Activated T-helper 1 cell treated with anti-CD3 and anti-CD28 coated beads, Interleukin-12 subunit alpha, Interleukin-12 subunit beta, Interleukin-2, Interleukin-4 antibody, amounts not matched to agents 30 ng/mL and 10 ng/mL and 1 ng/mL, durations not matched to agents 14 hours and 24 hours and 36 hours (primary cell): Measurements from ENCODE around the gene MTA1. TPM values are rescaled to one million over a fixed set of nuclear protein-coding genes. Genes with fewer than 3 reads are reported as not detected.

Experiments used
- DNase-seq: peaks from one replicate; pipeline ENCODE4 v3.0.0; 2021; ENCODE audit warnings: low spot score
- H3K27ac Mint-ChIP-seq: one replicate; pipeline ENCODE4 v1.8.0; 2021; ENCODE audit warnings: mild to moderate bottlenecking, mixed read lengths
- H3K27me3 Mint-ChIP-seq: one replicate; pipeline ENCODE4 v1.8.0; 2022; ENCODE audit warnings: mild to moderate bottlenecking, moderate library complexity, mixed read lengths; ENCODE audit not compliant: insufficient read depth
- H3K36me3 Mint-ChIP-seq: one replicate; pipeline ENCODE4 v1.8.0; 2021; ENCODE audit warnings: low read depth, mixed read lengths
- H3K4me1 Mint-ChIP-seq: one replicate; pipeline ENCODE4 v1.8.0; 2021; ENCODE audit warnings: low read depth, mixed read lengths
- H3K4me3 Mint-ChIP-seq: one replicate; pipeline ENCODE4 v1.8.0; 2021; ENCODE audit warnings: mild to moderate bottlenecking, moderate library complexity, mixed read lengths
- H3K9me3 Mint-ChIP-seq: one replicate; pipeline ENCODE4 v1.8.0; 2021; ENCODE audit warnings: mixed read lengths
- intact Hi-C: fragments of 100-400 bp; cut with micrococcal nuclease; formaldehyde crosslinking; loops from one replicate; pipeline ENCODE4 v1.15.1; 2024
- total RNA-seq: library from RNA; stranded (reverse); gene quantifications from 2 replicates; pipeline ENCODE4 v1.2.3, GENCODE V29; 2022

MTA1 gene
- total RNA-seq, 1 donor from 2014 or later: 173 TPM

DNA sequence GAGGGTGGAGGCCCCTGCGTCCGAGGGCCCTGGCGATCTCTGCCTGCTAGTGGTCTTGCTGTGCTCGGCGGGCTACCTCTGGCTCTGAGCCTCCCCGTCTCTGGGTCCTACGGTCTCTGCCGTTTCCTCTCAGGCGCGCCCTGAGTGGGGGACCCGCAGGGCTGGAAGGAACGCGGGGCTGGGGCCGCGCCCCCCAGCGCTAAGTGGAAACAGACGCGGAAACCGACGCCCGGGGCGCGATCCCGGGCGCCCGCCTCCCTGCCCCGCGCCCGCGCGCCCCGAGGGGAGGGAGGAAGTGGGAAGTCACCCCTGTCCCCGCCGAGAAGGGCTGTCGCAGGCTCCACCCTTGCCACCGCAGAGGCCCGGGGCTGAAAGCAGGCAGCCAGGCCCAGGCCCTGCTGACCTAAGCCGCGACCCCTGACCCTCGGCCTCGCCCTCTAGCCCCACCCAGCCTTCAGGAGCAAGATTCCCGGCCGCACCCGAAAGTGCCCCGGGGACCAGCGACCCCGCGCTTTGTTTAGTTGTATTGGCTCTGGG lies 67.9 kb downstream of the MTA1 start:
- peaks cover 23% of the 10 kb centered on the region for H3K4me1 Mint-ChIP-seq
- H3K36me3 Mint-ChIP-seq: no peaks in the 10 kb centered on the region
- peak overlapping the region; percentile 88 for H3K27ac Mint-ChIP-seq
- DNase-seq: peak; percentile 71
- no peaks in the 10 kb centered on the region for H3K27me3 Mint-ChIP-seq
- H3K9me3 Mint-ChIP-seq: no peaks in the 10 kb centered on the region
- peak overlapping the region; percentile 85 for H3K4me3 Mint-ChIP-seq
- intact Hi-C loops: loop anchor here (10.0 kb wide), 1 partner anchor 243 kb away; the partner anchor contains the start of gene BTBD6

DNA sequence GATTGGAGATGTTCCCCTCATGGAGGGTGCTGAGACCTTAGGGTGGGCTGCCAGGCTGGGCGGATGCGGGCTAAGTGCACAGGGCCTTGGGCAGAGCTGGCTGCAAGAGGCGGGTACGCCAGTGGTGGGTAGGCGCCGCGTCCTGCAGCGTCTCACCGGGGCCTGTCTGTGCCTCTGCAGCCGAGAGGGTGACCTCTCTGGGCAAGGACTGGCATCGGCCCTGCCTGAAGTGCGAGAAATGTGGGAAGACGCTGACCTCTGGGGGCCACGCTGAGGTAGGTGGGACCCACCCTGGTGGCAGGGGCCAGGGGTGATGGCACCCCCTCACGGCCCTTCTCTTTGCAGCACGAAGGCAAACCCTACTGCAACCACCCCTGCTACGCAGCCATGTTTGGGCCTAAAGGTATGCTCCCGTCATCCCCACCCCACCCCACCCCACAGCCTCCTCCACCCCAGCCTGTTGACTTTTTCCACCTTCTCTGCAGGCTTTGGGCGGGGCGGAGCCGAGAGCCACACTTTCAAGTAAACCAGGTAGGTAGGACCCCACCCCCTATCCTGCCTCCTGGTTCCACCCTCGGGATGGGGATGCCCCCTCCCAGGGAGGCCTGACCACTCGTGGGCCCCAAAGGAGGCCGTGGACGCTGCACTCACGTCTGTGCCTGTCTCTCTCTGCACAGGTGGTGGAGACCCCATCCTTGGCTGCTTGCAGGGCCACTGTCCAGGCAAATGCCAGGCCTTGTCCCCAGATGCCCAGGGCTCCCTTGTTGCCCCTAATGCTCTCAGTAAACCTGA lies 68.6 kb downstream of the MTA1 start:
- no peaks in the 10 kb centered on the region for H3K27me3 Mint-ChIP-seq
- no peak for DNase-seq
- peak overlapping the region; percentile 85 for H3K4me3 Mint-ChIP-seq
- H3K36me3 Mint-ChIP-seq: no peaks in the 10 kb centered on the region
- intact Hi-C loops: loop anchor here (10.0 kb wide), 1 partner anchor 243 kb away; the partner anchor contains the start of gene BTBD6
- peak overlapping the region; percentile 88 for H3K27ac Mint-ChIP-seq
- peaks cover 23% of the 10 kb centered on the region for H3K4me1 Mint-ChIP-seq
- no peaks in the 10 kb centered on the region for H3K9me3 Mint-ChIP-seq

DNA sequence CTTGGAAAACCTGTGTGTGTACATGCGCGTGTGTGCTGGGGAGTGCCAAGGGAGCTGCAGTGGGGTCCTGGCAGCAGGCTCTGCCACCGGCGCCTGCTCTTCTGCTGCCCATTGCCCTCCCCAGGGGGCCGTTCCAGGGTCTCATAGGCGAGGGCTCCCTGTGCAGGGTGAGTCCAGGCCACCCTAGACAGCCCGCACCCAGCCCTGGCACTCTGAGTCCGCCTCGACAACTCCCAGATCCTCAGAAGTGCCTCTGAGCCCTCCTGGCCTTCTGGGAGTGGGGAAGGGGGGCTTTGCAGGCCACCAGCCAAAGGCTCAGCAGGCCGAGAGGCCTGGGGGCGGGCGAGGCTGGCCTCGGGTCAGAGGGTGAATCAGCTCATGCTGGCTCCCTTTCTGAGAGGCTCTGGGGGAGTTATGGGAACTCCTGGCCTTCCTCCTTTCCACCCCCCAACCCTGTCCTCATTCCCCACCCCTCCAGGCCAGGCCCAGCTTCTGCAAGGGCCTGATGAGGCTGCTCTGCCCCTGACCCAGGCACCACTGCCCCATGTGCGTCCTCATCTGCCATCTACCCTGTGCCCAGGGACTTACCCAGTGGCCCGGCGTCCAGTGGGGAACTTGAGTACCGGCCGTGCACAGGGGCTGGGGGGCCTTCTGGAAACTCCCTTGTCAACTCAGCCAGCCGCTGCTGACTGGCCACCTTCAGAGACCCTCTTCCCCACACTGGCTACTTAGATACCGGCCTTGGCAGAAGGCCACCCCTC lies 69.3 kb downstream of the MTA1 start:
- H3K27ac Mint-ChIP-seq: peak overlapping the region; percentile 95
- H3K27me3 Mint-ChIP-seq: no peaks in the 10 kb centered on the region
- peak overlapping the region; percentile 83 for H3K4me3 Mint-ChIP-seq
- no peak for DNase-seq
- H3K9me3 Mint-ChIP-seq: no peaks in the 10 kb centered on the region
- no peaks in the 10 kb centered on the region for H3K36me3 Mint-ChIP-seq
- intact Hi-C loops: loop anchor here (10.0 kb wide), 1 partner anchor 244 kb away; the partner anchor contains the start of gene BTBD6
- peaks cover 23% of the 10 kb centered on the region for H3K4me1 Mint-ChIP-seq

DNA sequence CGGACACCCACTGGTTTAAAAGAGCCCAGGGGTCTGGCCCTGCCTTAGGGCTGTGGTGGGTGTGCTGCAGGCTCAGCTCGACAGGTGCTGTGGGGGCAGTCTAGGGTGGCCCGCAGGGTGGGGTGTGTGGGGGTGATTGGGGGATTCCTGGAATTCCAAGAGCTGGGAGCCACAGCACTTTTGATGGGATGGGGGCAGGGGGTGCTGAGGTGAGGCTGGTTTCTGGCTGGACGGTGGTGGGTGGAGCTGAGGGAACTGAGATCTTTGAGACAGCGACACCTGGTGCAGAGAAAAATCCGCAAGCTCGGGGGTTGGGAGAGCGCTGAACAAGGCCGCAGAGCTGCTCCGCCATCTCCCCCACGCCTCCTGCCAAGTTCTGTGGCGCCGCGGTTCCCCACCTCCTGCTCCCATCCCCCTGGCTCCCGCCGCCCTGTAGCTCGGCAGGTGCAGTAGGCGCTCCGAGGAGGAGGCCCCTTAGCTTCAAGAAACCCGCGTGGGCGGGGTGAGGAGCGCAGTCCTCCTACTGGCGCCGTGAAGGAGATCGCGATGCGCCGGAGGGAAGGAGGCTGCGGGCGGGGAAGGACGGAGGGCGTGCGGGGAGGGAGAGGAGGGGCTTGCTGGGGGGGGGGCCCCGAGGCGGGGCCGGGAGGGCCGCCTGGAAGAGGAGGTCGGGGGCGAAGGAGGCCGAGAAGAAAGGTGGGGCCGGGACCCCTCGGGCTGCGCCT lies 70.1 kb downstream of the MTA1 start:
- intact Hi-C loops: loop anchor here (1.0 to 10.0 kb wide), 8 partner anchors 15 to 737 kb away; partner anchors contain the start of genes BRF1, BTBD6, CRIP2 and MTA1
- peak overlapping the region; percentile 95 for H3K27ac Mint-ChIP-seq
- no peaks in the 10 kb centered on the region for H3K9me3 Mint-ChIP-seq
- H3K27me3 Mint-ChIP-seq: no peaks in the 10 kb centered on the region
- peaks cover 16% of the 10 kb centered on the region for H3K4me1 Mint-ChIP-seq
- H3K36me3 Mint-ChIP-seq: no peaks in the 10 kb centered on the region
- H3K4me3 Mint-ChIP-seq: peak overlapping the region; percentile 83
- DNase-seq: peak; percentile 79

DNA sequence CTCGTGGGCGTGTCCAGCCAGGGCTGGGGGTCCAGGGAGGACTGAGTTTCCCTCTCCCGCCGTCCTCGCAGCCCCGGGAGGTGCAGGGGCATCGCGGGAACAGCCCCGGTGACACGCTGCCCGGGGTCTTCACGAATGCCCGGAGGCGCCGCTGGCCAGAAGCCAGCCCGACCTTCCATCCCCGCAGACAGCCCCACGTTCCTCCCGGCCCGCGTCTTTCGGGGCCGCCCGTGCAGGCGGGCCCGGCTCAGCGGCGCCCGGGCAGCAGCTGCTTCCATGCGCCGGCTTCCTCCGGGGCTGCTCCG lies 70.6 kb downstream of the MTA1 start:
- H3K4me1 Mint-ChIP-seq: peaks cover 14% of the 10 kb centered on the region
- peak overlapping the region; percentile 83 for H3K4me3 Mint-ChIP-seq
- H3K27ac Mint-ChIP-seq: no peak overlapping the region
- no peaks in the 10 kb centered on the region for H3K36me3 Mint-ChIP-seq
- no peaks in the 10 kb centered on the region for H3K9me3 Mint-ChIP-seq
- intact Hi-C loops: loop anchor here (1.0 to 5.0 kb wide), 7 partner anchors 15 to 738 kb away; partner anchors contain the start of genes BRF1, CRIP2 and MTA1
- no peaks in the 10 kb centered on the region for H3K27me3 Mint-ChIP-seq
- DNase-seq: no peak

DNA sequence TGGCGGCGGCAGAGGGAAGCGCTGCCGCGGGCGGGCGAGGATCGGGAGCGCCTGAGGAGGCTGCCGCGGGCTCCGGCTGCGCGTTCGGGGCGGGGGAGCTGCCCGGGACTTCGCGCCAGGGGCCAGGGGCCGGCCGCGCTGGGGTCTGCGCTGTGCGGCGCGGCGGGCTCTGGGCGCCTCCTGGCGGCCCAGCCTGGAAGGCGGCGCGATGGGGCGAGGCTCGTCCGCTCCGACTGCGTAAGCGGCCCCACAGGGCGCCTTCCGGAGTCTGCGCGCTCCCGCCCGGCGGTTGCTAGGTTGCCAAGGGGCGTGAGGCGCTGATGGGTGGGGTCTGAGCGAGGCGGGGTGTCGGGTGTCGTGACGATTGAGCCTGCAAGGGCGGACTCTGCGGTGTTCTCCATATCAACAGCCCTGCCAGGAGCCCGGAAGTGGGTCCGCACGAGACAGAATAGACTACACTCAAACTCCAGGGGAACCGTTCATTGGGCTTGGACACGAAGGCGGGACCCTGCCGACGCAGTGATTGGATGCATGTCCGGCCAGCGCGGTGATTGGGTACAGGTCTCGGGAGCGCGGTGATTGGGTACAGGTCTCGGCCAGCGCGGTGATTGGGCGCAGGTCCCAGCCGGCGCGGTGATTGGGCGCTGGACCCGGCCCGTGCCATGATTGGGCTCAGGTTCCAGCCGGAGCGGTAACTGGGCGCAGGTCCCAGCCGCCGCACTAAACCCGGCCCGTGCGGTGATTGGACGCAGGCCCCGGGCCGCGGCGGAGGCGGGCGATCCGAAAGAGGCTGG lies 71.1 kb downstream of the MTA1 start, which contains the start of gene TEDC1:
Gene TEDC1 (plus strand): TSS at position 675 of the 794 bp plus-strand sequence. CDS start 130 bp downstream, outside the sequence.
- H3K4me3 Mint-ChIP-seq: peak within 1 kb of the TSS; percentile 87
- intact Hi-C loops: loop anchor here (1.0 to 5.0 kb wide), 14 partner anchors 8 to 738 kb away; partner anchors contain the start of genes BRF1, CDCA4, CRIP2 and GPR132
- no peaks in the 10 kb centered on the region for H3K36me3 Mint-ChIP-seq

DNA sequence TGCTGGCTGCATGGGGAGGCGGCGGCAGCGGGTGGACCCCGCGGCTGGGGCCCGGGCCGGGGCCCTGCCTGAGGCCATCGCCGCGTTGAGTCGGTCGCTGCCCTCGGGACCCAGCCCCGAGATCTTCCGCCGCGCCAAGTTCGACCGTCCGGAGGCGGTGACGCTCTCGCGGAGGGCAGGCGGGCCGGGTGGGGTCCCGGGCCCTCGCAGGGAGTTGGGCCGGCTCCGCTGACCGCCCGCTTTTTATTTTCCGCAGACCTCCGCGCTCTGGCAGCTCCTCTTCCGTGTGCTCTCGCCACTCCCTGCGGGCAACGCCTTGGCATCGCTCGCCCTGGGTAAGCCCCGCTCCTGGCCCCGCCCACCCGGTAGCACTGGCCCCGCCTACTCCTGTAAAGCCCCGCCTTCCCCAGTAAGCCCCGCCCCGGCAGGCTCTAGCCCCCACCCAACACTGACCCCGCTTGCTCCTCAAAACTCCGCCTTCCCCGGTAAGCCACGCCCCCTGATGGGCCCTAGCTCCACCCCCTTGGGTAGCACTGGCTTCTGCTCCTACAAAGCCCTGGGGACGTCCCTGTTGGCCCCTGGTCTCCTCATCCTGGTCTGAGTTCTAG lies 71.8 kb downstream of the MTA1 start:
- Mint-ChIP-seq H3K27me3 (no peaks in the 10 kb centered on the region), H3K9me3 (no peaks in the 10 kb centered on the region), H3K4me1 (peaks cover 8% of the 10 kb centered on the region), H3K27ac (peak overlapping the region; percentile 90), H3K36me3 (no peaks in the 10 kb centered on the region), H3K4me3 (peak overlapping the region; percentile 87)
- intact Hi-C loops: loop anchor here (1.0 to 5.0 kb wide), 9 partner anchors 9 to 558 kb away; partner anchors contain the start of genes CDCA4, CRIP2, GPR132 and TEX22
- peak; percentile 84 for DNase-seq

More for the DNA sequence above, 71.1 kb downstream of the MTA1 start, which contains the start of gene TEDC1:
- no peaks in the 10 kb centered on the region for H3K27me3 Mint-ChIP-seq
- no peaks in the 10 kb centered on the region for H3K9me3 Mint-ChIP-seq
- peaks cover 10% of the 10 kb centered on the region for H3K4me1 Mint-ChIP-seq
- peak; percentile 99 for DNase-seq
- peak within 1 kb of the TSS; percentile 90 for H3K27ac Mint-ChIP-seq

DNA sequence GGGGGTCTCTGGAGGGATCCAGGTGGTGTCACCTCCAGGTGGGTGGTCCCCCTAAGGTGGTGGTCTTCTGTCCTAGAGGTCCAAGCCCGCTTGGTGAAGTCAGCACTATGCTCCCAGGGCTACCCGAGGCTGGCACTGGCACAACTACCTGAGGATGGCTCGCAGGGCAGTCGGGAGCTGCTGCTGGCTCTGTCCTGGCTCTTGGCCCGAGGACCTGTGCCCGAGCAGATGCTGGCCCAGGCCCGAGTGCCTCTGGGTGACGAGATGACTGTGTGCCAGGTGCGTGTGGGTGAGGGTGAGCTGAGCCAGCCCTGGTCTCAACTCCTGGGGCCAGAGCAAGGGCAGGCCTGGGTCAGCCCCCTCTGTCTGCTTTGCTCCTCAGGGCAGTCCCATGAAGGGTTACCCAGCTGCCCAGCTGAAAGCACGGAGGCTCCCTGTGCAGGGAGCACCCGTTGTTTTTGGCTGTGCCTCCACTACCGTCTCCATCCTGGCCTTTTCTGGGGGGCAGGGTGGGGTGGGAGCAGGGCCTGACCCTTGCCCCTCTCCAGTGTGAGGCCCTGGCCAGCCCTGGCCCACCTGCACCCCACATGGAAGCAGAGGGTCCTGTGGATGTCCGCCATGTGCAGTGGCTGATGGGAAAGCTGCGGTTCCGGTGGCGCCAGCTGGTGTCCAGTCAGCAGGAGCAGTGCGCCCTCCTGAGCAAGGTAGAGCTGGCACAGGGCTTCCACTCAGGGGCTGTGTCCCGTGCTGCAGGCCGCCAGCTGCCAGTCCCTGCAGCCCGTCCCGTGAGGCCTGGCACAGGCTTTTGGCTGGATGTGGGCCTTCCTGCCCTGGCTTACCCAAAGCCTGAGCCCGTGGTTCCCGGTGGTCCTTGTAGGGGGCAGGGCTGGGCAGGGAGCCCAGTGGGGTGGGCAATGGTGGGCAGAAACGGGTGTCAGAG lies 72.7 kb downstream of the MTA1 start:
- no peaks in the 10 kb centered on the region for H3K36me3 Mint-ChIP-seq
- peak overlapping the region; percentile 90 for H3K27ac Mint-ChIP-seq

DNA sequence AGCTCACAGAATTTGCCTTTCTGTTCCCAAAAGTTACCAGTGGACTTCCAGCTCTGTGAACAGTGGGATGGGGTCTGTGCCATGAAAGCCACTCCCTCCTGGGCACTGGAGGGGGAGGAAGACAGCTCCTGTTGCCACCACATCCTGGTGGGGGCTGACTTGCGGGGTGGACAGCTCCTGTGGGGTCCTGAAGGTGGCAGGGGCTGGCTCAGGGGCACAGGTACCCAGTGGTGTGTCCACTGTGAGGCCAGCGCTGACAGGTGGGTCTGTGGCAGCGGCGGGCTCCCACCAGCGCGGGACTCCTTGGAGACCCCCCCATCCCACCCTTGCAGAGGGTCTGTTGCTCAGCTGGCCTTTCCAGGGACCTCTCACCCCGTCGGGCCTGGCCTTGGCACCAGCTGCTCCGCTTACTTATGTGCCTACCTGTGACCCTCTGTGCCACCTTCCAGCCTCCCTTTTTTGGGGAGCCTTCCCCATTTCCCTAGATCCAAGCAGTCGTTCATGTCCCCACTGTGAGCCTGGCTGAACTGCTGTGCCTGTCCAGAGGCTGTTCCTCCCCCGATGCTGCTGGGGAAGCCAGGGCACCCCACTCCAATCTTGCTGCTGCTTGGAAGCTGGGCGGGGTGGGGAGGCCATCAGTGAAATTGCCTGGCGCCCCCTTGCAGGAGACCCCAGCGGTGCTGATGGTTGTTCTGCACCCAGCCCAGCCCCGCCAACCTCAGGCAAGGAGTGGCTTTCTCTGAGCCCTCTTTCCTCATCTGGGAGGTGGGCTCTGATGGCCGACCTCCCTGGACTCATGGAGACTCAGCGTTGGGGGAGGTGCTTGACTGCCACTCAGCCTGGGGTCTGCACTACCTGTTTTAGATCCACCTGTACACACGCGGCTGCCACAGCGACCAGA lies 73.6 kb downstream of the MTA1 start:
- intact Hi-C loops: loop anchor here (5.0 kb wide), 1 partner anchor 401 kb away; no protein-coding TSS in a partner anchor

More for the DNA sequence above, 72.7 kb downstream of the MTA1 start:
- H3K4me1 Mint-ChIP-seq: peaks cover 8% of the 10 kb centered on the region
- DNase-seq: no peak
- no peaks in the 10 kb centered on the region for H3K9me3 Mint-ChIP-seq
- intact Hi-C loops: loop anchor here (5.0 kb wide), 1 partner anchor 400 kb away; no protein-coding TSS in a partner anchor
- H3K27me3 Mint-ChIP-seq: no peaks in the 10 kb centered on the region
- peak overlapping the region; percentile 87 for H3K4me3 Mint-ChIP-seq

More for the DNA sequence above, 73.6 kb downstream of the MTA1 start:
- peak overlapping the region; percentile 45 for H3K4me3 Mint-ChIP-seq
- H3K9me3 Mint-ChIP-seq: no peaks in the 10 kb centered on the region
- no peaks in the 10 kb centered on the region for H3K27me3 Mint-ChIP-seq
- H3K36me3 Mint-ChIP-seq: no peaks in the 10 kb centered on the region
- H3K27ac Mint-ChIP-seq: peak overlapping the region; percentile 48
- H3K4me1 Mint-ChIP-seq: peaks cover 8% of the 10 kb centered on the region
- DNase-seq: no peak
